GM12878 (cell line): ENCODE measurements around the gene SPRED3. TPM values are rescaled to one million over a fixed set of nuclear protein-coding genes. Genes with fewer than 3 reads are reported as not detected.

Experiments
- ATAC-seq: fragments of 200-7000 bp; cut with Tn5 transposase; 3 replicates; pipeline ENCODE4 v1.9.1; 2020; ENCODE audit warnings: mild to moderate bottlenecking, moderate library complexity
- BruUV-seq: library from RNA; stranded (reverse); fragments of 400-500 nt; replicated peaks from 2 replicates; lab custom pipeline; 2021; lab: Mats Ljungman, UMichigan
- CTCF ChIA-PET: fragments of 300-600 bp; sonication (Branson Sonifier 250); formaldehyde crosslinking; extraction: SDS; loops from one replicate; lab custom pipeline; 2021; ENCODE audit warnings: inconsistent platforms; lab: Yijun Ruan, JAX
- POLR2A ChIA-PET: fragments of 350-600 bp; formaldehyde crosslinking; extraction: SDS; loops from one replicate; lab custom pipeline; 2021; ENCODE audit warnings: inconsistent platforms; lab: Charles Lee
- RAD21 ChIA-PET: fragments of 300-600 bp; sonication (Branson Sonifier 250); formaldehyde crosslinking; loops from one replicate; lab custom pipeline; 2023; ENCODE audit warnings: antibody characterized with exemption; ENCODE audit not compliant: unreplicated experiment; lab: Charles Lee
- SMC1A ChIA-PET: fragments of 300-600 bp; sonication (Branson Sonifier 250); formaldehyde crosslinking; loops from one replicate; lab custom pipeline; 2023; ENCODE audit not compliant: unreplicated experiment, uncharacterized antibody; lab: Charles Lee
- DNase-seq: peaks from one replicate; pipeline ENCODE4 v3.0.0-alpha.2; 2011; ENCODE audit warnings: low read depth, low spot score
- FAIRE-seq: peaks from 3 replicates; lab custom pipeline; 2011; peaks lifted over from hg19 to GRCh38; lab: Jason Lieb, UNC
- H2AFZ ChIP-seq: 2 replicates; pipeline ENCODE4 v1.6.0; 2011; ENCODE audit warnings: low read depth, low read length, control low read depth; ENCODE audit not compliant: control insufficient read depth
- H3K27ac ChIP-seq: 2 replicates; pipeline ENCODE4 v1.5.1; 2011; ENCODE audit warnings: control low read depth; ENCODE audit not compliant: control insufficient read depth, insufficient read depth
- H3K27me3 ChIP-seq, 2 experiments: replicated peaks in 1 of 2; 2 replicates each; pipeline versions ENCODE4 v1.6.0 to v1.6.1; 2011; ENCODE audit warnings: low read length in 1 of 2; ENCODE audit not compliant: control insufficient read depth in 2 of 2, insufficient read depth in 2 of 2
- H3K36me3 ChIP-seq, 2 experiments: 2 replicates each; pipeline ENCODE4 v1.5.1; 2011; ENCODE audit warnings: low read length in 1 of 2; ENCODE audit not compliant: control insufficient read depth in 2 of 2, insufficient read depth in 2 of 2
- H3K4me1 ChIP-seq: 2 replicates; pipeline ENCODE4 v1.6.1; 2011; ENCODE audit warnings: mild to moderate bottlenecking, low read length, moderate library complexity, mixed read lengths; ENCODE audit not compliant: control insufficient read depth, insufficient read depth
- H3K4me2 ChIP-seq: 2 replicates; pipeline ENCODE4 v1.6.0; 2011; ENCODE audit warnings: control low read depth; ENCODE audit not compliant: control insufficient read depth, insufficient read depth
- H3K4me3 ChIP-seq: fragments of 200-600 bp; sonication (generic); 2 replicates; pipeline ENCODE4 v1.5.1; 2016
- H3K79me2 ChIP-seq: 2 replicates; pipeline ENCODE4 v1.6.0; 2011; ENCODE audit warnings: low read length; ENCODE audit not compliant: control insufficient read depth, insufficient read depth
- H3K9ac ChIP-seq: 2 replicates; pipeline ENCODE4 v1.8.0; 2011; ENCODE audit warnings: low read length, control low read depth, mixed read lengths; ENCODE audit not compliant: control insufficient read depth, insufficient read depth
- H3K9me3 ChIP-seq: replicated peaks from 3 replicates; pipeline ENCODE4 v1.5.1; 2011; ENCODE audit warnings: mild to moderate bottlenecking, low read length; ENCODE audit not compliant: control insufficient read depth, insufficient read depth
- H4K20me1 ChIP-seq: 2 replicates; pipeline ENCODE4 v1.6.0; 2011; ENCODE audit not compliant: control insufficient read depth, insufficient read depth
- BCL11A ChIP-seq: IDR thresholded peaks from 2 replicates; pipeline ENCODE4 v1.6.1; 2011; ENCODE audit warnings: low read depth, low read length
- EGR1 ChIP-seq, 2 experiments: IDR thresholded peaks; 1 replicate in 1 of 2; 2 replicates in 1 of 2; pipeline ENCODE4 v1.6.1; 2011 to 2012; ENCODE audit warnings: low read depth in 2 of 2, low read length in 2 of 2, borderline replicate concordance in 1 of 2, mild to moderate bottlenecking in 1 of 2, moderate library complexity in 1 of 2
- ETV6 ChIP-seq, 2 experiments: fragments of 450-650 bp in 1 of 2; IDR thresholded peaks in 1 of 2; conservative IDR thresholded peaks in 1 of 2; 2 replicates each; pipeline ENCODE4 v1.6.1; 2014; ENCODE audit warnings: antibody characterized with exemption in 1 of 2, borderline replicate concordance in 1 of 2, low read depth in 1 of 2, mild to moderate bottlenecking in 1 of 2, moderate library complexity in 1 of 2
- IKZF1 ChIP-seq: fragments of 450-650 bp; conservative IDR thresholded peaks from 2 replicates; pipeline ENCODE4 v1.6.1; 2017; ENCODE audit warnings: antibody characterized with exemption, mild to moderate bottlenecking
- IKZF2 ChIP-seq, 2 experiments: fragments of 450-650 bp; IDR thresholded peaks; 2 replicates each; pipeline ENCODE4 v1.6.1; 2017; ENCODE audit warnings: mild to moderate bottlenecking in 2 of 2, moderate library complexity in 2 of 2
- JUNB ChIP-seq: IDR thresholded peaks from 2 replicates; pipeline ENCODE4 v1.6.1; 2016; ENCODE audit warnings: antibody characterized with exemption, mild to moderate bottlenecking
- MEF2B ChIP-seq: fragments of 450-650 bp; IDR thresholded peaks from 2 replicates; pipeline ENCODE4 v1.6.1; 2018; ENCODE audit warnings: mild to moderate bottlenecking, moderate library complexity; ENCODE audit not compliant: partially characterized antibody, poor library complexity, severe bottlenecking
- NFIC ChIP-seq: IDR thresholded peaks from 2 replicates; pipeline ENCODE4 v1.6.1; 2012; ENCODE audit warnings: low read depth, mild to moderate bottlenecking, inconsistent platforms, low read length, moderate library complexity
- PAX5 ChIP-seq: IDR thresholded peaks from 2 replicates; pipeline ENCODE4 v1.6.1; 2011; ENCODE audit warnings: low read depth, low read length, borderline replicate concordance
- PML ChIP-seq: IDR thresholded peaks from 2 replicates; pipeline ENCODE4 v1.6.1; 2012; ENCODE audit warnings: low read length, inconsistent platforms
- SMAD1 ChIP-seq: fragments of 450-650 bp; IDR thresholded peaks from 2 replicates; pipeline ENCODE4 v1.6.1; 2018; ENCODE audit warnings: mild to moderate bottlenecking, low read depth; ENCODE audit not compliant: partially characterized antibody
- SUPT20H ChIP-seq: IDR thresholded peaks from 2 replicates; pipeline ENCODE4 v1.6.1; 2011; ENCODE audit warnings: low read depth, mild to moderate bottlenecking, low read length, moderate library complexity, borderline replicate concordance; ENCODE audit not compliant: control insufficient read depth
- WGBS: methylation state at CpG from one replicate; pipeline ENCODE4 v1.1.6; 2016; ENCODE audit warnings: low lambda C conversion rate; ENCODE audit not compliant: insufficient replicate concordance, insufficient coverage; ENCODE audit errors: missing lambda C conversion rate; 5-methylcytosine and 5-hydroxymethylcytosine counted together
- in situ Hi-C: fragments of 300-500 bp; cut with MboI; formaldehyde crosslinking; loops from 9 replicates; pipeline ENCODE4 v1.14.3; 2018; ENCODE audit warnings: mixed read lengths
- intact Hi-C: fragments of 100-400 bp; cut with micrococcal nuclease; formaldehyde crosslinking; loops from one replicate; pipeline ENCODE4 v1.14.2; 2022; ENCODE audit not compliant: unreplicated experiment
- polyA plus RNA-seq, 11 experiments: library from polyadenylated mRNA; depleted of rRNA in 4 of 11; unstranded in 6 of 11; stranded (reverse) in 5 of 11; fragments of >200 nt; fragmentation: Nextera tagmentation in 4 of 11; fragmentation: Illumina TruSeq in 1 of 11; extraction: Ambion mirVana in 4 of 11; extraction: Trizol in 1 of 11; gene quantifications; 1 replicate in 1 of 11; 2 replicates in 10 of 11; pipeline versions ENCODE4 v1.2.1 to v1.2.3, GENCODE V29; 2011 to 2016; ENCODE audit warnings: inconsistent platforms in 2 of 11, missing spikeins in 2 of 11, low read depth in 1 of 11
- total RNA-seq, 4 experiments: library from RNA; depleted of rRNA in 3 of 4; stranded (reverse); fragments of >200 nt in 3 of 4; fragmentation: Illumina TruSeq in 1 of 4; extraction: Trizol in 1 of 4; gene quantifications; 2 replicates each; pipeline versions ENCODE4 v1.2.1 to v1.2.3, GENCODE V29; 2013 to 2021
- TF ChIP-seq, protein P1 (sequence below): IDR thresholded peaks from 2 replicates; pipeline ENCODE4 v1.6.1; 2011; ENCODE audit warnings: low read depth, low read length, improper control_type of control experiment, borderline replicate concordance
- TF ChIP-seq, protein P2 (sequence below): fragments of 450-650 bp; IDR thresholded peaks from 2 replicates; pipeline ENCODE4 v1.6.1; 2017; ENCODE audit warnings: antibody characterized with exemption, mild to moderate bottlenecking, moderate library complexity
- TF ChIP-seq, protein P3 (sequence below): fragments of 450-650 bp; IDR thresholded peaks from 2 replicates; pipeline ENCODE4 v1.6.1; 2016; ENCODE audit warnings: mild to moderate bottlenecking

SPRED3 gene
- total and polyA plus RNA-seq, 10 of the 15 experiments (the other 5 are each of a cell fraction or from before 2014, with no cell fraction given): 0.09 to 1.5 (median 0.31) TPM; not detected in 2

DNA sequence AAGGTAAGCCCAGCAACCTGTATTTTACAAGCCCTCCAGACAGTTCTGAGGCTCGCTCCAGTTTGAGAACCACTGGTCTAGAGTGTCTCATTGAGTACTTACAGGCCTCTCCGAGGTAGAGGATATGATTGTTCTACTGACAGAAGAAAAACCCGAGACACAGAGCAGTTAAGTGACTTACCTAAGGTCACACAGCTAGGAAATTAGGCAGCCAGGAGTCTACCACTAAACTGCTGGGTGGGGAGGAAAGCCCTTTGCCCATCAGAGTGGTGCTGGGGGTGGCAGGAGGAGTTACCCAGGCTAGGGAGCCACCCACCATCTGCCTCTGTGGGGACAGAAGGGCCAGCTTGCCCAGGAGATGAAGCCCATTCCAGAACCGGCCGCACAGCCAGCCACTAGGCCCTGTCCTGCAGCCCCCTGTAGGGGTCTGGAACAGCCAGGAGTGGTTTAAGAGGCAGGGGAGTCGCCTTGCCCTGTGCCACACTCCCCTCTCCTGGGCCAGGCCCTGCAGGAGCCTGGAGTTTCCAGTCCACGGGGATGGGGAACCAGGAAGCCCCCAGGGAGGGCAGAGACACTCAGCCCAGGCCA is 36.8 kb downstream of the SPRED3 start (continued):
- no peak for TF ChIP-seq SUPT20H
- TF ChIP-seq SMAD1: no peak

DNA sequence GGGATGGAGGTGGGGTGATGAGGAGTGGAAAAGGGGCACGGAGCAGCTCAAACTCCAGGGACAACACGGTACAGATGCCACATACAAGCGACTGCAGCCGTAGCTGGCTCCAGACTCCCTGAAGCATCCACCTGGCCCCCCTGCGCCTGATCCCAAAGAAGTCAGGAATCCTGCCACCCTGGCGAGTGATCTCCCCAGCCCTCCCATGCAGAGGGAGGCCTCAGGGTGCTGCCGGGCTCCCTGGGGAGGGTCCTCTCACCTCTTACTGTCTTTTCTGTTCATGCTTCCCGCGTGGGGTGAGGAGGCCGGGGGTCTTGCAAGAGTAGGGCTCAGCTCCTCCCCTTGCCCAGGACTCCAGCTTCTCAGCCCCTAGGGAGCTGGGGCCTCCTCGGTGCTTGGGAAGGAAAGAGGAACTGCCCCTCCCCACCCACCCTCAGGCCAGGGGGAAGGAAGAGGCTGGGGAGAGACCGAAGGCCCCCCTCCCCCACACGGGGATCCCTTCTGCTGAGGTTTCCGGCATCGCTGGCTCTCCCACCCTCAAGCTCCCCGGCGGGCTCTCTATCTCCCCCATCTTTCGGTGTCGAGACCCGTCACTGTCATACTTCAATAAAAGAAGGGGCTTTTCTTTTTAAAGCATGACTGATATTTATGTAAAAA is 37.4 kb downstream of the SPRED3 start, which contains the start of gene RASGRP4:
Gene RASGRP4 (minus strand): TSS at position 410 of the 657 bp plus-strand sequence. CDS start 128 bp downstream, at position 282.
- ChIA-PET SMC1A (interaction anchor here (0.8 to 3.7 kb wide), 2 partner anchors 22 to 462 kb away, joined by 3 to 17 read pairs; partner anchors contain the start of gene FAM98C), CTCF (interaction anchor here (0.7 to 2.1 kb wide), 3 partner anchors 22 to 199 kb away, joined by 3 to 9 read pairs (median 4); partner anchors contain the start of gene FAM98C), POLR2A (no interaction called here), RAD21 (interaction anchor here (0.6 to 1.3 kb wide), 3 partner anchors 22 to 438 kb away, joined by 3 to 5 read pairs (median 4); partner anchors contain the start of gene FAM98C)
- WGBS: 29% methylated on average over 18 of the region's 20 CpGs
- no TSS peak for BruUV-seq
- Histone ChIP-seq H3K27me3 (no peaks in the 10 kb centered on the region), H3K9me3 (no peaks in the 10 kb centered on the region), H3K27ac (peak within 1 kb of the TSS; percentile 4; the same call in 1 of the 2 replicates), H4K20me1 (no peaks in the 10 kb centered on the region), H3K36me3 (no peaks in the 10 kb centered on the region), H3K4me2 (peak within 1 kb of the TSS; percentile 19), H3K79me2 (no peaks in the 10 kb centered on the region), H3K4me3 (peak within 1 kb of the TSS; percentile 44; the same call in 1 of the 2 replicates), H3K9ac (peak within 1 kb of the TSS; percentile 32), H2AFZ (peak within 1 kb of the TSS; percentile 43), H3K4me1 (peaks cover 16% of the 10 kb centered on the region)
- intact Hi-C loops: no loop called here
- in situ Hi-C loops: no loop called here
- DNase-seq (no peak), FAIRE-seq (no peak), ATAC-seq (peak; percentile 71)
- TF ChIP-seq, protein P1, sequence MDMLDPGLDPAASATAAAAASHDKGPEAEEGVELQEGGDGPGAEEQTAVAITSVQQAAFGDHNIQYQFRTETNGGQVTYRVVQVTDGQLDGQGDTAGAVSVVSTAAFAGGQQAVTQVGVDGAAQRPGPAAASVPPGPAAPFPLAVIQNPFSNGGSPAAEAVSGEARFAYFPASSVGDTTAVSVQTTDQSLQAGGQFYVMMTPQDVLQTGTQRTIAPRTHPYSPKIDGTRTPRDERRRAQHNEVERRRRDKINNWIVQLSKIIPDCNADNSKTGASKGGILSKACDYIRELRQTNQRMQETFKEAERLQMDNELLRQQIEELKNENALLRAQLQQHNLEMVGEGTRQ: no peak
- TF ChIP-seq, protein P2, sequence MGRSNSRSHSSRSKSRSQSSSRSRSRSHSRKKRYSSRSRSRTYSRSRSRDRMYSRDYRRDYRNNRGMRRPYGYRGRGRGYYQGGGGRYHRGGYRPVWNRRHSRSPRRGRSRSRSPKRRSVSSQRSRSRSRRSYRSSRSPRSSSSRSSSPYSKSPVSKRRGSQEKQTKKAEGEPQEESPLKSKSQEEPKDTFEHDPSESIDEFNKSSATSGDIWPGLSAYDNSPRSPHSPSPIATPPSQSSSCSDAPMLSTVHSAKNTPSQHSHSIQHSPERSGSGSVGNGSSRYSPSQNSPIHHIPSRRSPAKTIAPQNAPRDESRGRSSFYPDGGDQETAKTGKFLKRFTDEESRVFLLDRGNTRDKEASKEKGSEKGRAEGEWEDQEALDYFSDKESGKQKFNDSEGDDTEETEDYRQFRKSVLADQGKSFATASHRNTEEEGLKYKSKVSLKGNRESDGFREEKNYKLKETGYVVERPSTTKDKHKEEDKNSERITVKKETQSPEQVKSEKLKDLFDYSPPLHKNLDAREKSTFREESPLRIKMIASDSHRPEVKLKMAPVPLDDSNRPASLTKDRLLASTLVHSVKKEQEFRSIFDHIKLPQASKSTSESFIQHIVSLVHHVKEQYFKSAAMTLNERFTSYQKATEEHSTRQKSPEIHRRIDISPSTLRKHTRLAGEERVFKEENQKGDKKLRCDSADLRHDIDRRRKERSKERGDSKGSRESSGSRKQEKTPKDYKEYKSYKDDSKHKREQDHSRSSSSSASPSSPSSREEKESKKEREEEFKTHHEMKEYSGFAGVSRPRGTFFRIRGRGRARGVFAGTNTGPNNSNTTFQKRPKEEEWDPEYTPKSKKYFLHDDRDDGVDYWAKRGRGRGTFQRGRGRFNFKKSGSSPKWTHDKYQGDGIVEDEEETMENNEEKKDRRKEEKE: no peak
- TF ChIP-seq PAX5 (0 out of 2 replicates have a peak, but pooled peaks have one; percentile 9), ETV6 (conservative IDR thresholded peaks at IDR 0.05 in 1 of 2, IDR thresholded peaks at IDR 0.05 in 1 of 2; ENCODE audit: borderline replicate concordance in 1 of 2, low read depth in 1 of 2) (0 out of 4 replicates have a peak, but pooled peaks of 1 of the 2 experiments have one; percentile 16), JUNB (0 out of 2 replicates have a peak, but pooled peaks have one; percentile 20), IKZF2 (IDR thresholded peaks at IDR 0.05) (peak; percentile 8 to 29; a peak in 1 of 4 replicates), MEF2B (peak; percentile 50), IKZF1 (no peak; the same call in 1 of the 2 replicates), PML (no peak), EGR1 (IDR thresholded peaks at IDR 0.05; ENCODE audit: borderline replicate concordance in 1 of 2, low read depth in 2 of 2, low read length in 2 of 2) (peak in 1 of 2 experiments; percentile 37; a peak in 1 of 3 replicates), BCL11A (no peak), NFIC (peak; percentile 35; the same call in 1 of the 2 replicates)
- TF ChIP-seq, protein P3, sequence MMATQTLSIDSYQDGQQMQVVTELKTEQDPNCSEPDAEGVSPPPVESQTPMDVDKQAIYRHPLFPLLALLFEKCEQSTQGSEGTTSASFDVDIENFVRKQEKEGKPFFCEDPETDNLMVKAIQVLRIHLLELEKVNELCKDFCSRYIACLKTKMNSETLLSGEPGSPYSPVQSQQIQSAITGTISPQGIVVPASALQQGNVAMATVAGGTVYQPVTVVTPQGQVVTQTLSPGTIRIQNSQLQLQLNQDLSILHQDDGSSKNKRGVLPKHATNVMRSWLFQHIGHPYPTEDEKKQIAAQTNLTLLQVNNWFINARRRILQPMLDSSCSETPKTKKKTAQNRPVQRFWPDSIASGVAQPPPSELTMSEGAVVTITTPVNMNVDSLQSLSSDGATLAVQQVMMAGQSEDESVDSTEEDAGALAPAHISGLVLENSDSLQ: peak; percentile 27; the same call in 1 of the 2 replicates
